ENCODE data around the gene BCL2L1.

GRCh38 chr20:31701591-31701990, 21.1 kb downstream of the BCL2L1 start:
- TF ChIP-seq CTCF (IDR thresholded peaks at IDR 0.05 in 2 of 3, conservative IDR thresholded peaks at IDR 0.05 in 1 of 3; ENCODE audit: borderline replicate concordance in 1 of 3, insufficient read depth in 1 of 3, low read depth in 2 of 3, low read length in 2 of 3) = no peak
- no peak for TF ChIP-seq EZH2 (IDR thresholded peaks at IDR 0.05)
- TF ChIP-seq EZH2phosphoT487 (IDR thresholded peaks at IDR 0.05; ENCODE audit: borderline replicate concordance) = no peak
- no peak for TF ChIP-seq RAD21 (IDR thresholded peaks at IDR 0.05; ENCODE audit: low read depth)
- TF ChIP-seq POLR2A (IDR thresholded peaks at IDR 0.05; ENCODE audit: borderline replicate concordance, extremely low read depth, insufficient read depth, insufficient read length) = no peak
- TF ChIP-seq POLR2AphosphoS5 (IDR thresholded peaks at IDR 0.05; ENCODE audit: low read depth, low read length) = no peak
- no peak for TF ChIP-seq ATF3 (IDR thresholded peaks at IDR 0.05)
- no peak for TF ChIP-seq SIN3A (IDR thresholded peaks at IDR 0.05; ENCODE audit: low read depth)
- no peak for TF ChIP-seq TCF7L2 (IDR thresholded peaks at IDR 0.05; ENCODE audit: borderline replicate concordance, extremely low read depth, insufficient read depth, insufficient read length)
- no peak for TF ChIP-seq SRF (IDR thresholded peaks at IDR 0.05; ENCODE audit: low read depth)
- no peak for TF ChIP-seq ZBTB33 (IDR thresholded peaks at IDR 0.05; ENCODE audit: extremely low read depth, insufficient replicate concordance, low read length)
- no peak for TF ChIP-seq MAX (IDR thresholded peaks at IDR 0.05)
- no peak for TF ChIP-seq JUND (IDR thresholded peaks at IDR 0.05)

Measured in HCT116 (cell line).